CD4-positive, alpha-beta T cell (primary cell): Measurements from ENCODE around the gene TRERF1. TPM values are rescaled to one million over a fixed set of nuclear protein-coding genes. Genes with fewer than 3 reads are reported as not detected.
A peak's percentile ranks its signal among the peaks of the same experiment; 100 is the strongest.

ENCODE experiments used
- ATAC-seq: fragments of 200-7000 bp; cut with Tn5 transposase; one replicate; pipeline ENCODE4 v1.10.0; 2022; ENCODE audit warnings: mild to moderate bottlenecking; ENCODE audit not compliant: poor library complexity
- CTCF ChIA-PET: fragments of 350-600 bp; sonication (Branson Sonifier 250); formaldehyde crosslinking; loops from one replicate; lab custom pipeline; 2021; ENCODE audit warnings: antibody characterized with exemption, inconsistent platforms; lab: Charles Lee
- POLR2A ChIA-PET: fragments of 350-600 bp; sonication (Branson Sonifier 250); formaldehyde crosslinking; loops from one replicate; lab custom pipeline; 2021; ENCODE audit warnings: antibody characterized with exemption, inconsistent platforms; lab: Charles Lee
- DNase-seq, 14 experiments: peaks; one replicate each; pipeline ENCODE4 v3.0.0-alpha.2; 2013 to 2020; ENCODE audit warnings: mixed read lengths in 2 of 14
- H3K27ac ChIP-seq, 2 donors: one replicate each; pipeline versions ENCODE4 v1.5.1 to v1.7.0; 2013; ENCODE audit warnings: low read length in 2 of 2, low read depth in 1 of 2, mild to moderate bottlenecking in 1 of 2
- H3K27me3 ChIP-seq, 2 experiments: 1 replicate in 1 of 2; 2 replicates in 1 of 2; pipeline versions ENCODE4 v1.6.1 to v1.7.0; 2013; ENCODE audit warnings: low read length in 2 of 2, control low read depth in 1 of 2, mild to moderate bottlenecking in 1 of 2, moderate library complexity in 1 of 2; ENCODE audit not compliant: insufficient read depth in 2 of 2, control insufficient read depth in 1 of 2
- H3K36me3 ChIP-seq: one replicate; pipeline ENCODE4 v1.6.1; 2013; ENCODE audit warnings: low read length, control low read depth; ENCODE audit not compliant: insufficient read depth
- H3K4me1 ChIP-seq: one replicate; pipeline ENCODE4 v1.6.1; 2013; ENCODE audit warnings: low read length, control low read depth; ENCODE audit not compliant: insufficient read depth
- H3K4me3 ChIP-seq: one replicate; pipeline ENCODE4 v1.5.1; 2013; ENCODE audit warnings: mild to moderate bottlenecking, low read length, moderate library complexity
- H3K9me3 ChIP-seq, 2 experiments: 1 replicate in 1 of 2; 2 replicates in 1 of 2; pipeline versions ENCODE4 v1.6.1 to v1.7.0; 2013; ENCODE audit warnings: low read length in 2 of 2, mild to moderate bottlenecking in 2 of 2, control low read depth in 1 of 2, moderate library complexity in 1 of 2; ENCODE audit not compliant: control insufficient read depth in 1 of 2, insufficient read depth in 1 of 2
- H3K27ac Mint-ChIP-seq: one replicate; pipeline ENCODE4 v1.8.0; 2020; ENCODE audit warnings: mixed read lengths
- H3K27me3 Mint-ChIP-seq: one replicate; pipeline ENCODE4 v1.8.0; 2021; ENCODE audit warnings: mixed read lengths
- H3K36me3 Mint-ChIP-seq: one replicate; pipeline ENCODE4 v1.8.0; 2021; ENCODE audit warnings: low read depth, mixed read lengths
- H3K4me1 Mint-ChIP-seq: one replicate; pipeline ENCODE4 v1.8.0; 2021; ENCODE audit warnings: low read depth, mixed read lengths
- H3K4me3 Mint-ChIP-seq: one replicate; pipeline ENCODE4 v1.8.0; 2020; ENCODE audit warnings: mild to moderate bottlenecking, mixed read lengths
- H3K9me3 Mint-ChIP-seq: one replicate; pipeline ENCODE4 v1.8.0; 2020; ENCODE audit warnings: mixed read lengths
- CTCF ChIP-seq: fragments of 200-600 bp; IDR thresholded peaks from one replicate; pipeline ENCODE4 v1.8.0; 2022; ENCODE audit warnings: antibody characterized with exemption, mild to moderate bottlenecking
- intact Hi-C, 2 experiments: fragments of 100-400 bp; cut with DNase I in 1 of 2; cut with micrococcal nuclease in 1 of 2; formaldehyde crosslinking; loops; one replicate each; pipeline versions ENCODE4 v1.15.1 to v1.9.0; 2023 to 2025; cut with DNase I, micrococcal nuclease
- total RNA-seq, 174 experiments: library from RNA in 2 of 174; stranded (reverse) in 2 of 174; gene quantifications; one replicate each; pipeline ENCODE4 v1.2.3 and lab custom pipeline; 2021 to 2026

The TRERF1 gene
- total RNA-seq, 2 experiments from 2014 or later: 31.0 to 31.7 TPM

DNA sequence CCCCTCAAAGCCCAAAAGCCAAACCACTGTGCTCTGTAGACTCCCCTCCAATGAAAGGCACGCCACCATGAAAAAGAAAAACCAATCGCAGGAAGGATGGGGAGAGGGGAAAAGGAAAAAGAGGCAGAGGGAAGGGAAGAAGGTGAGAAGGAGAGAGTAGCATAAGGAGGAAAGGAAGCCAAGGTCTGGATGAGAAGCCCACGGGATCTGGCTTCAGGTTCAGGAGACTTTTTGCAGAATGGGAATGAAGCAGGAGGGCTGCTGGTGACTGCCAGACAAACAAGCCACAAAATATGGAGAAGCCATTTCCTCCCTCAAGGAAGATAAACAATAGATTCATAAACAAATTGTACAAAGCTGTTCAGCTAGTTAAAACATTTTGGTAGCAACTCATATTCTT, 155.1 kb downstream of the TRERF1 start:
- H3K4me1 Mint-ChIP-seq: peaks cover 60% of the 10 kb centered on the region
- no peak for ATAC-seq
- peaks cover 20% of the 10 kb centered on the region for H3K36me3 ChIP-seq
- peaks cover 76% of the 10 kb centered on the region for H3K36me3 Mint-ChIP-seq
- peaks cover 50% of the 10 kb centered on the region for H3K4me1 ChIP-seq
- H3K4me3 Mint-ChIP-seq: no peak overlapping the region
- DNase-seq: no peak
- H3K27ac Mint-ChIP-seq: peak overlapping the region; percentile 66
- CTCF ChIA-PET: no interaction called here
- no peaks in the 10 kb centered on the region for H3K9me3 Mint-ChIP-seq
- H3K4me3 ChIP-seq: no peak overlapping the region
- intact Hi-C loops: no loop called here
- no peaks in the 10 kb centered on the region for H3K9me3 ChIP-seq
- TF ChIP-seq CTCF: no peak
- no peak overlapping the region for H3K27ac ChIP-seq
- no peaks in the 10 kb centered on the region for H3K27me3 Mint-ChIP-seq
- no peaks in the 10 kb centered on the region for H3K27me3 ChIP-seq
- POLR2A ChIA-PET: interaction anchor here (1.3 kb wide), 1 partner anchor 90 kb away, joined by 4 read pairs; no protein-coding TSS in a partner anchor

- peak in 1 of 14 experiments; percentile 47 for DNase-seq
- peaks cover 71% of the 10 kb centered on the region for H3K36me3 Mint-ChIP-seq
- intact Hi-C loops: no loop called here
- CTCF ChIA-PET: no interaction called here
- H3K27me3 Mint-ChIP-seq: no peaks in the 10 kb centered on the region
- no peak overlapping the region for H3K4me3 Mint-ChIP-seq
- Histone ChIP-seq H3K27ac (no peak overlapping the region), H3K27me3 (no peaks in the 10 kb centered on the region), H3K36me3 (peaks cover 20% of the 10 kb centered on the region), H3K4me3 (no peak overlapping the region), H3K4me1 (peaks cover 50% of the 10 kb centered on the region), H3K9me3 (no peaks in the 10 kb centered on the region)
- POLR2A ChIA-PET: no interaction called here
- no peaks in the 10 kb centered on the region for H3K9me3 Mint-ChIP-seq
- no peak for ATAC-seq
- no peak for TF ChIP-seq CTCF
- H3K27ac Mint-ChIP-seq: peak overlapping the region; percentile 66
- peaks cover 58% of the 10 kb centered on the region for H3K4me1 Mint-ChIP-seq
These were observed 156.0 kb downstream of the TRERF1 start for GRCh38 chr6:42295677-42296076.

DNA sequence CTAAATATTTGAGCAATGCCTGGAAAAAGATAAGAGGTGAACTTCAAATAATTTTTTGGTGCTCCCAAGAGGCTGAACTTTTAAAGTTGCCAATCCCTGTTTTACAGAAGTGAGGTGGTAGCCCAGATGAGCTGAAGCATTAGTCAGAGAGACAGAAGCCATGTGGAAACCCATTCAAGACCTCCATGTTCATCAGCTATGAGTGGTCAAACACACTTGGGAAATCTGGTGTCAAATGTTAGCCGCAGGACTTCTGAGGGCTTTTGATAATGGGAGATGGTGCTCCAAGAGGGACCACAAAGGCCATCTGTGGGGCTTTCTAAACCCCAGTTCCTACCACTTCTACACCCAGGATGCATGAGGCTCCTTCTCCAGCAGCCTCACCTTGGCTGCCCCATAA, 156.5 kb downstream of the TRERF1 start:
- H3K27ac ChIP-seq: no peak overlapping the region
- peaks cover 55% of the 10 kb centered on the region for H3K4me1 Mint-ChIP-seq
- no peaks in the 10 kb centered on the region for H3K27me3 Mint-ChIP-seq
- peaks cover 16% of the 10 kb centered on the region for H3K36me3 ChIP-seq
- TF ChIP-seq CTCF: no peak
- intact Hi-C loops: no loop called here
- H3K36me3 Mint-ChIP-seq: peaks cover 69% of the 10 kb centered on the region
- peaks cover 50% of the 10 kb centered on the region for H3K4me1 ChIP-seq
- H3K4me3 Mint-ChIP-seq: no peak overlapping the region
- CTCF ChIA-PET: no interaction called here
- no peaks in the 10 kb centered on the region for H3K9me3 ChIP-seq
- no peaks in the 10 kb centered on the region for H3K27me3 ChIP-seq
- ATAC-seq (no peak), DNase-seq (no peak)
- POLR2A ChIA-PET: no interaction called here
- no peak overlapping the region for H3K4me3 ChIP-seq
- H3K9me3 Mint-ChIP-seq: no peaks in the 10 kb centered on the region
- H3K27ac Mint-ChIP-seq: peak overlapping the region; percentile 66
